ENCODE measurements around the gene MYLIP. TPM values are rescaled to one million over a fixed set of nuclear protein-coding genes. Genes with fewer than 3 reads are reported as not detected.

MYLIP gene
- total and polyA plus RNA-seq, 10 donors = 12.5 to 66.8 (median 42.6) TPM

GRCh38 chr6:16137451-16137801 lies 8.5 kb downstream of the MYLIP start:
- peaks cover 46 to 97% (median 70%) of the 10 kb centered on the region in 6 donors for H3K4me1 ChIP-seq
- H3K36me3 ChIP-seq = peaks cover 0 to 73% (median 15%) of the 10 kb centered on the region in 6 donors
- peak overlapping the region in 1 of 8 donors; percentile 26 for H3K27ac ChIP-seq
- no peaks in the 10 kb centered on the region for H3K9me3 ChIP-seq
- H3K4me3 ChIP-seq = peak overlapping the region in 1 of 8 donors; percentile 7
- no peak for TF ChIP-seq POLR2A (IDR thresholded peaks at IDR 0.05)
- TF ChIP-seq CTCF (IDR thresholded peaks at IDR 0.05 in 8 of 11, conservative IDR thresholded peaks at IDR 0.05 in 3 of 11) = no peak
- no peak for TF ChIP-seq POLR2AphosphoS5 (IDR thresholded peaks at IDR 0.05)
- no peak for DNase-seq
- intact Hi-C loops (cut with DNase I; ENCODE audit: low total_unique reads) = no loop called here
- no peaks in the 10 kb centered on the region for H3K27me3 ChIP-seq (replicated peaks in 1 of 7)

GRCh38 chr6:16139556-16139955 lies 10.7 kb downstream of the MYLIP start:
- DNase-seq = no peak
- intact Hi-C loops (cut with DNase I; ENCODE audit: low total_unique reads) = no loop called here
- 80 to 93% (median 89%) methylated on average over 2 of the region's 2 CpGs for WGBS, 5 donors
- Histone ChIP-seq H3K27ac (no peak overlapping the region), H3K27me3 (replicated peaks in 1 of 7) (no peaks in the 10 kb centered on the region), H3K9me3 (no peaks in the 10 kb centered on the region), H3K36me3 (peaks cover 0 to 74% (median 34%) of the 10 kb centered on the region in 6 donors), H3K4me3 (no peak overlapping the region), H3K4me1 (peaks cover 32 to 76% (median 49%) of the 10 kb centered on the region in 6 donors)
- TF ChIP-seq CTCF (IDR thresholded peaks at IDR 0.05 in 8 of 11, conservative IDR thresholded peaks at IDR 0.05 in 3 of 11) (no peak), POLR2A (IDR thresholded peaks at IDR 0.05) (no peak), POLR2AphosphoS5 (IDR thresholded peaks at IDR 0.05) (no peak)

GRCh38 chr6:16140607-16141006 lies 11.7 kb downstream of the MYLIP start:
- TF ChIP-seq CTCF (IDR thresholded peaks at IDR 0.05 in 8 of 11, conservative IDR thresholded peaks at IDR 0.05 in 3 of 11) (no peak), POLR2AphosphoS5 (IDR thresholded peaks at IDR 0.05) (peak in 1 of 3 donors; percentile 17), POLR2A (IDR thresholded peaks at IDR 0.05) (no peak)
- peaks cover 0 to 81% (median 44%) of the 10 kb centered on the region in 6 donors for H3K36me3 ChIP-seq
- peaks cover 22 to 76% (median 44%) of the 10 kb centered on the region in 6 donors for H3K4me1 ChIP-seq

GRCh38 chr6:16141514-16141913 lies 12.6 kb downstream of the MYLIP start:
- H3K4me1 ChIP-seq = peaks cover 16 to 76% (median 39%) of the 10 kb centered on the region in 6 donors
- peaks cover 0 to 84% (median 53%) of the 10 kb centered on the region in 6 donors for H3K36me3 ChIP-seq

More at GRCh38 chr6:16140607-16141006, 11.7 kb downstream of the MYLIP start:
- Histone ChIP-seq H3K27ac (no peak overlapping the region), H3K4me3 (no peak overlapping the region), H3K27me3 (replicated peaks in 1 of 7) (no peaks in the 10 kb centered on the region), H3K9me3 (no peaks in the 10 kb centered on the region)
- 77 to 97% (median 93%) methylated on average over 7 of the region's 7 CpGs for WGBS, 5 donors
- DNase-seq = no peak
- intact Hi-C loops (cut with DNase I; ENCODE audit: low total_unique reads) = no loop called here

More at GRCh38 chr6:16141514-16141913, 12.6 kb downstream of the MYLIP start:
- no peak overlapping the region for H3K27ac ChIP-seq
- TF ChIP-seq POLR2A (IDR thresholded peaks at IDR 0.05) = no peak
- TF ChIP-seq CTCF (IDR thresholded peaks at IDR 0.05 in 8 of 11, conservative IDR thresholded peaks at IDR 0.05 in 3 of 11) = no peak
- no peak for TF ChIP-seq POLR2AphosphoS5 (IDR thresholded peaks at IDR 0.05)
- H3K9me3 ChIP-seq = no peaks in the 10 kb centered on the region
- no peak for DNase-seq
- H3K4me3 ChIP-seq = no peak overlapping the region
- intact Hi-C loops (cut with DNase I; ENCODE audit: low total_unique reads) = no loop called here
- no peaks in the 10 kb centered on the region for H3K27me3 ChIP-seq (replicated peaks in 1 of 7)
